DOHH2 (cell line): ENCODE measurements around the gene ZSCAN12.

Experiments used
- CTCF ChIP-seq: fragments of 200-600 bp; sonication (generic); IDR thresholded peaks from one replicate; pipeline ENCODE4 v1.5.1; 2014; ENCODE audit warnings: antibody characterized with exemption, mild to moderate bottlenecking, low read depth, low read length; ENCODE audit not compliant: poor library complexity, severe bottlenecking
- EZH2phosphoT487 ChIP-seq: fragments of 200-600 bp; sonication (generic); IDR thresholded peaks from 2 replicates; pipeline ENCODE4 v1.6.1; 2017; ENCODE audit warnings: borderline replicate concordance, mild to moderate bottlenecking, antibody characterized with exemption, low read length, moderate library complexity, mixed read lengths

DNA sequence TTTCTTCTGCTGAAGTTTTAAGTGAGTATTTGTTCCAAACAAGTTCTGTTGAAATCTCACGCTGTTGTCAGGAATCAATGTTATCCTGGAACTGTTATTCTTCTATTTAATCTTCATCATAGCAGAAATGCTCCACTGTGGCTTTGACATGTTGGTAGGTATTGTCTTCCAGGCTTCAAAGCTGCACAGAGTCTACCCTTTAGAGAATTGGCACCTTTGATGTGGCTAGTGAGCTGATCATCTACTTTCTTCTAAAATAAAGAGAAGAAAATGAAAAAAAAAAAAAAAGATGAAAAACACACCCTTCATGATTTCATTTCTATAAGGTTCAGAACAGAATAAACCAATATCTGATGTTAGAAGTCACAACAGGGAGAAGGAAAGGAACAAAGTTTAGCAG is 49.5 kb upstream of the ZSCAN12 start:
- TF ChIP-seq CTCF (no peak), EZH2phosphoT487 (no peak)
